HL-60 (cell line): ENCODE measurements around the gene XIRP1.

ENCODE experiments used
- DNase-seq, 2 experiments: peaks; one replicate each; pipeline ENCODE4 v3.0.0-alpha.2; 2010 to 2020; ENCODE audit warnings: low read depth in 1 of 2, low spot score in 1 of 2
- H3K27ac ChIP-seq: fragments of 250-450 bp; sonication (Bioruptor Pico); replicated peaks from 2 replicates; pipeline ENCODE4 v1.5.1; 2020; ENCODE audit warnings: mild to moderate bottlenecking, moderate library complexity
- H3K27me3 ChIP-seq: fragments of 250-450 bp; sonication (Bioruptor Pico); 2 replicates; pipeline ENCODE4 v1.5.1; 2021; ENCODE audit warnings: mild to moderate bottlenecking, moderate library complexity; ENCODE audit not compliant: insufficient read depth, poor library complexity, severe bottlenecking
- H3K4me3 ChIP-seq: replicated peaks from 2 replicates; pipeline ENCODE4 v1.5.1; 2011; ENCODE audit warnings: mild to moderate bottlenecking, control low read depth, low read length; ENCODE audit not compliant: insufficient read depth
- GABPA ChIP-seq: IDR thresholded peaks from 2 replicates; pipeline ENCODE4 v1.6.1; 2012; ENCODE audit warnings: low read depth
- POLR2AphosphoS5 ChIP-seq: IDR thresholded peaks from 2 replicates; pipeline ENCODE4 v1.6.1; 2012; ENCODE audit warnings: low read depth
- SPI1 ChIP-seq: IDR thresholded peaks from 2 replicates; pipeline ENCODE4 v1.6.1; 2012; ENCODE audit warnings: low read depth, mild to moderate bottlenecking, borderline replicate concordance
- TF ChIP-seq, protein P1 (sequence below): IDR thresholded peaks from 2 replicates; pipeline ENCODE4 v1.6.1; 2012; ENCODE audit warnings: low read depth; ENCODE audit not compliant: insufficient replicate concordance
- TF ChIP-seq, protein P2 (sequence below): IDR thresholded peaks from one replicate; pipeline ENCODE4 v1.5.1; 2011; ENCODE audit warnings: low read length, control low read depth, inconsistent platforms; ENCODE audit not compliant: insufficient read depth

Gene XIRP1

DNA sequence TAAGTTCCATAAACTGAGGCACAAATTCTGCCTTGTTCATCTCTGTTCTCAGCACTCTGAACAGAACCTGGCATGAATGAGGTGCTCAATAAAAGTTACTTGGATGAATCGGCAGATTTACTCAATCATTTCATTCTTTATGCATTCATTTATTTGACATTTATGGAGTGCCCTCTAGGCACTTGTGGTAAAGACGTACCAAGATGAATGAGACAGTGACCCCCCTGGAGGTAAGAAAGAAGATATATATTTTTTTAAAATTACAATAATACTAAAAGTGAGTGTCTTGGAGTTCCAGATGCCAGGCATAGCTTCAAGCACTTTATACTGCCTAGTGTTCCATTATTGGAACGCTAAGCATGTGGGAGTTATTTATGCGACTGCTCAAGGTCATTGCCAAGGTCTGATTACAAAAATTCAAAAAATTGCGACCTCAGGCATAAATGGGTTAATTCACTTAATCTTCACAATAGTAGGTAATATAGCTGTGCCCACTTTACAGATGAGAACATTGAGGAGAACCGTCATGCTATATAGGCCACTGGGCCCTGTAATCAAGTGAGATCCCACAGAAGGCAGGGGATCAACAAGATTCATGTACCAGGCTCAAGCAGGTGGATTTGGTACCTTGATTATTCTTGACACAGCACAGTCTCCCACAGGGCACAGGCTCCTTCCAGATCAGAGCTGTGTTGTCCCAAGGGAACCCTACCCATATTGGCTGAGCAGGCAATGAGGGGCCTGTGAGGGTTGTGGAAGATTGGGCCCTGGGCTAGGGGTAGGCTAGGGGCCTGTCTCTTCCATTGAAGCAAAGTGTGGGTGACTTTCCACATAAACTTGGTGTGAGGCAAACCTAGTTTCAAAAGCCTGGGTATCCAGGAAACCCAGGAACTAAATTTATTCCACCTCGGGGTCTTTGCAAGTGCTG is 10.7 kb downstream of the XIRP1 start:
- H3K4me3 ChIP-seq, result no peak overlapping the region
- TF ChIP-seq POLR2AphosphoS5 (no peak), GABPA (no peak), SPI1 (no peak)
- TF ChIP-seq, protein P1, sequence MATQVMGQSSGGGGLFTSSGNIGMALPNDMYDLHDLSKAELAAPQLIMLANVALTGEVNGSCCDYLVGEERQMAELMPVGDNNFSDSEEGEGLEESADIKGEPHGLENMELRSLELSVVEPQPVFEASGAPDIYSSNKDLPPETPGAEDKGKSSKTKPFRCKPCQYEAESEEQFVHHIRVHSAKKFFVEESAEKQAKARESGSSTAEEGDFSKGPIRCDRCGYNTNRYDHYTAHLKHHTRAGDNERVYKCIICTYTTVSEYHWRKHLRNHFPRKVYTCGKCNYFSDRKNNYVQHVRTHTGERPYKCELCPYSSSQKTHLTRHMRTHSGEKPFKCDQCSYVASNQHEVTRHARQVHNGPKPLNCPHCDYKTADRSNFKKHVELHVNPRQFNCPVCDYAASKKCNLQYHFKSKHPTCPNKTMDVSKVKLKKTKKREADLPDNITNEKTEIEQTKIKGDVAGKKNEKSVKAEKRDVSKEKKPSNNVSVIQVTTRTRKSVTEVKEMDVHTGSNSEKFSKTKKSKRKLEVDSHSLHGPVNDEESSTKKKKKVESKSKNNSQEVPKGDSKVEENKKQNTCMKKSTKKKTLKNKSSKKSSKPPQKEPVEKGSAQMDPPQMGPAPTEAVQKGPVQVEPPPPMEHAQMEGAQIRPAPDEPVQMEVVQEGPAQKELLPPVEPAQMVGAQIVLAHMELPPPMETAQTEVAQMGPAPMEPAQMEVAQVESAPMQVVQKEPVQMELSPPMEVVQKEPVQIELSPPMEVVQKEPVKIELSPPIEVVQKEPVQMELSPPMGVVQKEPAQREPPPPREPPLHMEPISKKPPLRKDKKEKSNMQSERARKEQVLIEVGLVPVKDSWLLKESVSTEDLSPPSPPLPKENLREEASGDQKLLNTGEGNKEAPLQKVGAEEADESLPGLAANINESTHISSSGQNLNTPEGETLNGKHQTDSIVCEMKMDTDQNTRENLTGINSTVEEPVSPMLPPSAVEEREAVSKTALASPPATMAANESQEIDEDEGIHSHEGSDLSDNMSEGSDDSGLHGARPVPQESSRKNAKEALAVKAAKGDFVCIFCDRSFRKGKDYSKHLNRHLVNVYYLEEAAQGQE, result no peak
- TF ChIP-seq, protein P2, sequence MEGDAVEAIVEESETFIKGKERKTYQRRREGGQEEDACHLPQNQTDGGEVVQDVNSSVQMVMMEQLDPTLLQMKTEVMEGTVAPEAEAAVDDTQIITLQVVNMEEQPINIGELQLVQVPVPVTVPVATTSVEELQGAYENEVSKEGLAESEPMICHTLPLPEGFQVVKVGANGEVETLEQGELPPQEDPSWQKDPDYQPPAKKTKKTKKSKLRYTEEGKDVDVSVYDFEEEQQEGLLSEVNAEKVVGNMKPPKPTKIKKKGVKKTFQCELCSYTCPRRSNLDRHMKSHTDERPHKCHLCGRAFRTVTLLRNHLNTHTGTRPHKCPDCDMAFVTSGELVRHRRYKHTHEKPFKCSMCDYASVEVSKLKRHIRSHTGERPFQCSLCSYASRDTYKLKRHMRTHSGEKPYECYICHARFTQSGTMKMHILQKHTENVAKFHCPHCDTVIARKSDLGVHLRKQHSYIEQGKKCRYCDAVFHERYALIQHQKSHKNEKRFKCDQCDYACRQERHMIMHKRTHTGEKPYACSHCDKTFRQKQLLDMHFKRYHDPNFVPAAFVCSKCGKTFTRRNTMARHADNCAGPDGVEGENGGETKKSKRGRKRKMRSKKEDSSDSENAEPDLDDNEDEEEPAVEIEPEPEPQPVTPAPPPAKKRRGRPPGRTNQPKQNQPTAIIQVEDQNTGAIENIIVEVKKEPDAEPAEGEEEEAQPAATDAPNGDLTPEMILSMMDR, result no peak
- H3K27me3 ChIP-seq, result no peaks in the 10 kb centered on the region
- no peak overlapping the region for H3K27ac ChIP-seq
- DNase-seq, result no peak

DNA sequence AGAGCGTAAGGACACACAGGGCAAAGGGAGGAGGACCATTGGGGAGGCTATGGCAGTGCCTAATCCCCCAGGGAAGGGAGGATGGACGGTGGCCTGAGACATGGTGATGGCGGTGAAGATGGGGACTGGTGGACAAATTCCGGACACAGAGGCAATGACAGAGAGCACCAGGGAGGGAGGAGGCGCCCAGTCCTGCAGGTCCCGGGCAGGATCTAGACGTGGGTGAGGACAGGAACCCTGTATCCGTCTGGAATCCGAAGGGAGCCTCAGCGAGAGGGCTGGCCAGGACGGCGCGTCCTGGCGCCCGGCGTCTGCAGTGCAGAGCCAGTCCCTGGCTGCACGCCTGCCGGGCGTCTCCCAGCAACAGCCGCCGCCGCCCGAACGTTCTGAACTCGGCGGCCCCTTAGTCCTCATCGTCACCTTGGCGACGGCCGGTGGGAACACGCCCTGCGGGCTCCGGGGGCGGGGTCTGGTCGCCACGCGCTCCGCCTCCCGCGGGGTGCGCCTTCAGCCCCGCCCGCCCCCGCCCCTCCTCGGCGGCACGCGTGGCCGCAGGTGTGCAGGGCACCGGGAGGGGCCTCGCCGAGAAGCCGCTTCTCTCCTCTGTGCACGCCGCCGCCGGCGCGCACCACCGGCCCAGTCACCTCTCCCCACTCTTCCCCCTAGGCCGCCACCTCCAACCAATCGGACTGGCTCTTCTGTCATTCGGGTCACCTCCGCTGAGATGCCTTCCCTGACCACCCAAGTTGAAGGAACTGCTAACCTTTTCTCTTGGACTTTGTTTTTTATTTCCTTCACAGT is 11.6 kb downstream of the XIRP1 start:
- H3K27me3 ChIP-seq, result no peaks in the 10 kb centered on the region
- no peak overlapping the region for H3K27ac ChIP-seq
- peak; percentile 65 to 68 for DNase-seq
- H3K4me3 ChIP-seq, result peak overlapping the region; percentile 14
- TF ChIP-seq GABPA (no peak), SPI1 (no peak), POLR2AphosphoS5 (no peak)
- TF ChIP-seq, protein P2, result no peak
- TF ChIP-seq, protein P1, result no peak

DNA sequence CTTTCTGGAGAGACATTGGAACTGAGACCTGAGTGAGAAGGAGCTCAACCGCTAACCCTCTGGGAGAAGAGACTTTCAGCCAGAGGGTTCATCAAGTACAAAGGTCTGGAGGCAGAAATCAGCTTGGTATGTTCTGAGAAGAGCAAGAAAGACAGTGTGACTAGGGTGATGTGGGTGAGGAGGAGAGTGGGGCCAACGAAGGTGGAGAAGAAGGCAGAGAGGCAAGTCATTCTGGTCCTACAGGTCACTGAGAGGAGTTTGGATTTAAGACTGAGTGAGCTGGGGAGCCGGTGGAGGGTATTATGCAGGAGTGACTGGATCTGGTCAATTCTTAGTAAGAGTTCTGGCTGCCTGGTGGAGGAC is 12.2 kb downstream of the XIRP1 start:
- Histone ChIP-seq H3K27me3 (no peaks in the 10 kb centered on the region), H3K4me3 (no peak overlapping the region), H3K27ac (no peak overlapping the region)
- TF ChIP-seq, protein P2, result no peak
- TF ChIP-seq SPI1, result no peak
- TF ChIP-seq GABPA, result no peak
- TF ChIP-seq, protein P1, result no peak
- no peak for TF ChIP-seq POLR2AphosphoS5
- DNase-seq, result no peak
